GM10266 (cell line): ENCODE results near the gene CGNL1.

Experiments used
- DNase-seq: peaks from one replicate; pipeline ENCODE4 v3.0.0; 2012; ENCODE audit errors: extremely low spot score
- CTCF ChIP-seq: IDR thresholded peaks from 2 replicates; pipeline ENCODE4 v1.5.1; 2012; ENCODE audit warnings: mild to moderate bottlenecking, low read depth; ENCODE audit not compliant: control insufficient read depth, insufficient read depth; ENCODE audit errors: missing control alignments

The CGNL1 gene

GRCh38 chr15:57494581-57494980, 118.3 kb downstream of the CGNL1 start:
- no peak for DNase-seq
- TF ChIP-seq CTCF, result no peak

DNA sequence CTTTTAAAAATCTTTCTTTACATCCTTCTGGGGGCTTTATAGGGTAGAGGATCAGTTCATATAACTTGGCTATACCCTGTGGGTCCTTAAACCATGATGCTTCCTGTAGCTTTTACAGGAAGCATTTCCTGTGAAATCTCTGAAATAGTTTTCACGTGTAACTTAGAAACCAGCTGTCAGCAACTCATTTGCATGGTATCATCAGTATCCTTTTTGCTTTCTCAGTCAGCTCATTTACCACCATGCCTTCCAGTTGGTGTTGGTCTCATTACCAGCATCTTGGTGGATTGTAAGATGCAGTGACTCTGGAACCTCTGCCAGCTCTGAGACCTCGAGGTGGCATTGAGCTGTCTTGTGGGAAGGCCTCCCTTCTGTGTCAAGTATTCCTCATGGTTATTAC, 118.7 kb downstream of the CGNL1 start:
- DNase-seq, result no peak
- TF ChIP-seq CTCF, result no peak

- DNase-seq, result no peak
Measured at GRCh38 chr15:57495554-57496165, 119.4 kb downstream of the CGNL1 start.

GRCh38 chr15:57496594-57496945, 120.3 kb downstream of the CGNL1 start:
- TF ChIP-seq CTCF, result no peak
- DNase-seq, result no peak

More at GRCh38 chr15:57495554-57496165, 119.4 kb downstream of the CGNL1 start:
- TF ChIP-seq CTCF, result no peak

DNA sequence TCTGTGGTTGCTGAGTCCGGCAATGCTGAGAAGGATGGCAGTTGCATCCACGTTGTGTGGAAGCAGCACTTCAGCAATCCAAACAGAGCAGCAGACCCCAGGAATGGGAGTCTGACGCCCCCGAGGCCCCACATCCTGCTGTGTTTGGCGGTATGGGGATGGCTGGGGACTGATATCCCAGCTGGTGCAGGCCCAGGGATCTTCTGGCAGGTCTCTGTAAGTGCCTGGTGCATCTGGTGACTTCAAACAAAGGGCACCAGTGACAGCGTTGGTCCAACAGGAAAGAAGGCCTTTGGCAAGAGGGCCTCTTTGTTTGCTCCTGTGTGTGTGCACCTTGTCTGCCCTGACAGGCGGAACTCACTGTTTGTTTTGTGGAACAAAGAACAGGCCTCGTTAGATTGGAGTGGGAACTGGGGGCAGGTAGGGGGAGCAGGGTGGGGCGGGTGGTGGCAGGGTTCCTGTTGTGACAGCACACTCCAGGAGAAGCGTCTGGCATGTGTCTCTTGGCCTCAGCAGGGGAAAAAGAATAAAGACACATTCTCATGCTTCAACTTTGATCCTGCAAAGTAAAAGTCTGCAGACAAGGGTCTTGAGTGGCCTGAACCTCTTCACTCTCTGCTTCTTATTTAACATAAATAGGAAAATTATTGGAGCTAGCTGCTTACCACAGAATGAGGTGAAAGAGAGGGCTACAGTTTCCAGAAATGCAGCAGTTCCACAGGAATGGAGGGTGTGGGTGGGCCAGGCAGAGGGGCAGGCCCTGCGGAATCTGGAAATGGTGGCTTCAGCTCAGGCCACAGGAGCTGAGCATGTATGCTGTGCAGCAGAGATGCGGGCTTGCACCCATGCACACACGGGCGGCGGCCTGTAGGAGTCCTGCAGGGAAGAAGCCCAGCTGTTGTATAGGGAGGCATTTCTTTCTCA, 120.9 kb downstream of the CGNL1 start:
- no peak for DNase-seq
- TF ChIP-seq CTCF, result no peak

DNA sequence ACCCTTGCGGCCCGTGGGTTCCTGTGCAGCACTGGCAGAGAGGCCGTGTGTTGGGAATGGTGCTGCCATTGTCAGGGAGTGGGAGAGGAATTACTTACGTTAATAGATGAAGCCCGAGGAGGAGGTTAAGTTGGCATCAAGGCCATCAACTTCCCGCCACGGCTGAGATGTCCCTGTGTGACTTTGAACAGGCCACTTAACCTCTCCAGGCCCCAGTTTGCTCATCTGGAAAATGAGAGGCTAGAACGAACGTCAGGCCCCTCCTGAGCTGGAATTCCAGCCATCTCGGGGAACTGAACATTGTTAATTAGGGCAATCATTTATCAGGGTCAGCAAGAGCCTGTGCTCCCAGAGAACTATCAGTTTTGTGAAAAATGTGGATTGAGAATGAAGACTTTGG, 124.0 kb downstream of the CGNL1 start:
- no peak for DNase-seq
- no peak for TF ChIP-seq CTCF
